AML-193 (cell line): ENCODE measurements around the gene TEF.

Experiments used
- DNase-seq, 2 experiments: peaks; one replicate each; lab custom pipeline; 2025; lab: John Stamatoyannopoulos, UW

The TEF gene

GRCh38 chr22:41381329-41382097, at the start of gene TEF:
TEF (plus strand) TSS chr22:41381942; CDS start chr22:41382045, 103 bp downstream.
- peak; percentile 95 to 96 for DNase-seq

GRCh38 chr22:41332217-41332939, 49.4 kb upstream of the TEF start:
- DNase-seq: no peak

DNA sequence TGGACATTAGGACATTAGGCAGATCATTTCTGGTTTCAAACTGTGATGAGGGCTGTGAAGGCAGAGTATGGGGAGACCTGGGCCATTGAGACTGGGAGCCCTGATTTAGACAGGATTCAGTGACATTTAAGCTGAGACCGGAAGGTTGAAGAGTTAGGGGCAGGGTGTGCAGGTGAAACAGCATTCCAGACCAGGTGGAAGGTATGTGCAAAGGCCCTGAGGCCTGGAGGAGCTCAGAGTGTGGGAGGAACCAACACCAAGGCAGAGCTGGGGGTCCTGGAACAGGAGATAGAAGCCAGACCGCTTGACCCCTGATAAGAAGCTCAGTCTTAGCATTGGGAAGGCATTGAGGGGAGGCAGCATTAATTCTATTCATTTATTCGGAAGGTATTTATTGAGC, 47.9 kb upstream of the TEF start:
- no peak for DNase-seq

GRCh38 chr22:41334215-41334614, 47.5 kb upstream of the TEF start:
- DNase-seq: no peak

- DNase-seq: no peak
Observed at GRCh38 chr22:41334951-41335635, 46.6 kb upstream of the TEF start.

DNA sequence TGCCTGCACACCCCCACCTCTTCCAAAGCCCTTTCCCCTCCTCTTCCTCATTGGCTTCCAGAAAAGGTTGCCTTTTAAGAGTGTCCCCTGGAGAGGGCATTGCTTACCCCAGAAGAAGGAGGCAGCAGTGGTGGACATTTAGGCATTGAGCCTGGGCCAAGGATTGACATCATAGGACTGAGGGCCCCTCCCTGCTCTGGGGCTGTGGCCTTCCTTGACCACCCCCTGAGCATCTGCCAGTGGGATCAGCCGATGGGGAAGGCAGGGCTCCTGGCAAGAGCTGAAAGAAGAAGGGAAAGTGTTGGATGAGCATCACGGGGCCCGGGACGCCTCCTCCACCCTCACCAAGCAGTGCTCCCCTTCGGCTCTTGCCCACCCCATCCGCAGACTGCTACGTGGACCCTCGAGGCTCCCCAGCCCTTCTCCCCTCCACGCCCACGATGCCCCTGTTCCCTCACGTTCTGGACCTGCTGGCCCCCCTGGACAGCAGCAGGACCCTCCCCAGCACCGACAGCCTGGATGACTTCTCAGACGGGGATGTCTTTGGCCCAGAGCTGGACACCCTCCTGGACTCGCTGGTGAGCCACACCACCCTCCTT, 43.0 kb upstream of the TEF start:
- no peak for DNase-seq

GRCh38 chr22:41339823-41340222, 41.9 kb upstream of the TEF start:
- DNase-seq: no peak

GRCh38 chr22:41340357-41340756, 41.4 kb upstream of the TEF start:
- DNase-seq: no peak

GRCh38 chr22:41341012-41341411, 40.7 kb upstream of the TEF start:
- DNase-seq: no peak

DNA sequence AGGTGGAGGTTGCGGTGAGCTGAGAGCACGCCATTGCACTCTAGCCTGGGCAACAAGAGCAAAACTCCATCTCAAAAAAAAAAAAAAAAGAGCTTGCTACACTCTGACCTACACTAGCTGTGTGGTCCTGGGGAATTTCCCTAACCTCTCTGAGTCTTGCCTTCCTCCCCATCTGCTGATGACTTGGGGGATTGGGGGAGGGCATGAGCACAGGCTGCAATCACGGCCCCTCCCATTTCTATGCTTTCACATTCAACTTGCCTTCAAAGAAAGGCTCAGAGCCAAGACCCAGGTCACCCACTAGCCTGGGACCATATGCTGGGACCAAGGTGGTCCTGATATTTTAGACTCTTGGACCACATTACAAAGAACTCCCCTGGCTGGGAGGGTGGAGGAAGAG, 39.8 kb upstream of the TEF start:
- DNase-seq: no peak

DNA sequence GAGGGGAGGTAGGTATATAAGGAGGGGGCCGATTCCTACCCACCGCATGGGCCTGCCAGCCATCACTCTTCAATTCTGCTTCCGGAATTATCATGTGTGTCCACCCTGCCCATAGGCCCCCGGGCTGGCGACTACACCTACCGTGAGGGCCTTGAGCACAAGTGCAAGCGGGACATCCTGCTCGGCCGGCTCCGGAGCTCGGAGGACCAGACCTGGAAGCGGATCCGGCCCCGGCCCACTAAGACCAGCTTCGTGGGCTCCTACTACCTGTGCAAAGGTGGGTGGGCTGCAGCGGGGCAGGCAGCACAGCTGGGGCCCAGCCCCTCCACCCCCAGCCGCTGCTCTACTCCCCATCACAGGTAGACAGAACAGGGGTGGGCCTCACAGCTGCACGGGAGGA, 38.4 kb upstream of the TEF start:
- DNase-seq: no peak

DNA sequence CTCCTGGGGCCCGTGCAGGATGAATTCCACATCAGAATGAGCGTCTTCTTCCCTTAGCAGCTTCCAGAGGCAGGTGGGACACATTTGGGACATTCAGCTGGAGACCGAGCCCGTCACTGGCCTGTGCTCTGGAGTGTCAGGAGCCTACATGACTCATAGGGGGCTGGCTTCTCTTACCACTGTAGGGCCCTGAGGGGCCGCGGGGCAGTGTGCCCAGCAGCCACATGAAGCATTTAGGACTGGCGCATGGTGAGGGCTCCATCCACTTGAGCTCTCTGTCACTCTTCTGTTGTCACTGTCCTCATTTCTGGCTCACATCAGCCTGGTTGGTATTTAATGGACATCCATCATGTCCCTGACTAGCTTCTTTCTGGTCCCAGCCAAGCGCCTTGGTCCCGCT, 38.0 kb upstream of the TEF start:
- no peak for DNase-seq

- no peak for DNase-seq
Observed at GRCh38 chr22:41344189-41344788, 37.5 kb upstream of the TEF start.

DNA sequence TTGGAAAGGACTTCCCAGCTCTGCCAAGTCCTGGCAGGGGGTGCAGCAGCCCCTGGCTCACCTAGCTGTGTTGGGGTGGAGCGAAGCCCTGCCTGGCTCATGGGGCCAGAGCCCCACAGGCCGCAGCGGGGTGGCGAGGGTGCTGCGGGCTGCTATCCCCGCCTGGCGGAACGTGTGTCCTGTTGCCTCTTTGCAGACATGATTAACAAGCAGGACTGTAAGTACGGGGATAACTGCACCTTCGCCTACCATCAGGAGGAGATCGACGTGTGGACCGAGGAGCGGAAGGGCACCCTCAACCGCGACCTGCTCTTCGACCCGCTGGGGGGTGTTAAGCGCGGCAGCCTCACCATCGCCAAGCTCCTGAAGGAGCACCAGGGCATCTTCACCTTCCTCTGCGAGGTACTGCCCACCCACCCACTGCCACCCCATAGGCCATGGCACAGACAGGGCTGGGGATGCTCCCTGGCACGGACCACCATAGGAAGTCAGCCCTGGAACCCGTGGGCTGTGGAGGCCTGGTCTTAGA, 35.9 kb upstream of the TEF start:
- DNase-seq: no peak

- no peak for DNase-seq
Observed at GRCh38 chr22:41347066-41347859, 34.5 kb upstream of the TEF start.

DNA sequence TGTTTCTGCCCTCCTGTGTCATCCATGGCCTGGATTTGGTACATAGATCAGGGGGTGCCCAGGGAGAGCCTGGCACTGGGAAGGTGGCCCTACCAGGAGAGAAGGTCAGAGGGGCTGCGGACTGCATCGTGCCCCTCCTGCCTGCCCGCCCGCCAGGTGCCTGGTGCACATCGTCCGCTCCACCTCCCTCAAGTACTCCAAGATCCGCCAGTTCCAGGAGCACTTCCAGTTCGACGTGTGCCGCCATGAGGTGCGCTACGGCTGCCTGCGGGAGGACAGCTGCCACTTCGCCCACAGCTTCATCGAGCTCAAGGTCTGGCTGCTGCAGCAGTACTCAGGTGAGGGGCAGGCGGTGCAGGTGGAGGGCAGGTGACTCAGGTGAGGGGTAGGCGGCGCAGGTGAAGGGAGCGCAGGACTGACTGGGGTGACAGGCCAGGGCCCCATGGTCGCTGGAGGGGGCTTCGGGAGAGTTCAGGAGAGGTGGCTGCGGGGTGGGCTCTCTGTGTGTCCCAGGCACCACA, 32.7 kb upstream of the TEF start:
- no peak for DNase-seq

DNA sequence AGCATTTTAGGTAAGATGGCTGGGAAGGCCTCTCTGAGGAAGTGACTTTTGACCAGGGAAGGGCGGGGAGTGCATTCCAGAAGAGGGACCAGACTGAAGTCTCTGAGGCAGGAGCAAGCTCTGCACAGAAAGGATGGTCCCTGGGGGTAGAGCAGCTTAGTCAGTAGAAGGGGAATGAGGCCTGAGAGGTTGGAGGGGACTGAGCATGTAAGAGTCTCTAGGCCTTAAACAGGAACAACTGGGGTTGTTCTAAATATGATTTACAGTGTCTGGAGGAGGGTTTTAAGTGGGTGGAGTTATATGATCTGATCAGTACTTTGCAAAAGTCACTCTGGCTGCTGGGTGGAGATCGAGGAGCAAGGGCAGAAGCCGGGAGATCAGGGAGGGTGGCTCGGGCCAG, 31.7 kb upstream of the TEF start:
- DNase-seq: no peak

DNA sequence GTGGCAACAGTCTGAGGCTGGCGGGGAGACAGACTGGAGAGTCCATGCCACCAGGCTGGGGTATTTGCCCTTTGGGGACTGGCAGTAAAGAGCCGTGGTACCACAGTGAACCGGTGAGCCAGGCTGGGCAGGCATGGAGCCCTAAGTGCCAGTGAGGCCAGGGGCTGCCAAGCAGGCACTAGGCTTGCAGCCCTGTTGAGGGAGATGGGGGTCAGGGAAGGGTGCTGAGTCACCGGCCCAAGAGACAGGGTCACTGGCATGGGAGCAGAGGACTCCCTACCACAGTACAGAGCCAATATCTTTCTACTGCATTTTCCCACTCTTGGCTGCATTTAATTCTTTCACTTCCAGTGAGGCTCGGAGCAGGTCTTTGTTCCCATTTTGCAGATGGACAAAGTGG, 30.7 kb upstream of the TEF start:
- no peak for DNase-seq

- no peak for DNase-seq
Observed at GRCh38 chr22:41352058-41352457, 29.7 kb upstream of the TEF start.

GRCh38 chr22:41353862-41354575, 27.7 kb upstream of the TEF start:
- no peak for DNase-seq
